Measurements from ENCODE around the gene SDHAF4.

SDHAF4 gene

GRCh38 chr6:70636596-70636995 lies 69.9 kb downstream of the SDHAF4 start:
- Histone ChIP-seq H3K4me3 (ENCODE audit: low read length) (no peak overlapping the region), H3K4me1 (ENCODE audit: control insufficient read depth, low read depth, low read length) (no peaks in the 10 kb centered on the region), H3K27me3 (ENCODE audit: control insufficient read depth, insufficient read depth, low read length) (no peaks in the 10 kb centered on the region), H3K9me3 (ENCODE audit: control insufficient read depth, low read depth, low read length) (no peaks in the 10 kb centered on the region), H3K9ac (ENCODE audit: low read length) (no peak overlapping the region), H3K27ac (ENCODE audit: low read length) (no peak overlapping the region), H3K36me3 (ENCODE audit: control insufficient read depth, low read depth, low read length) (no peaks in the 10 kb centered on the region)

- Histone ChIP-seq H3K36me3 (ENCODE audit: control insufficient read depth, low read depth, low read length) (no peaks in the 10 kb centered on the region), H3K4me3 (ENCODE audit: low read length) (no peak overlapping the region), H3K4me1 (ENCODE audit: control insufficient read depth, low read depth, low read length) (no peaks in the 10 kb centered on the region), H3K27ac (ENCODE audit: low read length) (no peak overlapping the region), H3K9me3 (ENCODE audit: control insufficient read depth, low read depth, low read length) (no peaks in the 10 kb centered on the region), H3K9ac (ENCODE audit: low read length) (no peak overlapping the region), H3K27me3 (ENCODE audit: control insufficient read depth, insufficient read depth, low read length) (no peaks in the 10 kb centered on the region)
These were observed 71.7 kb downstream of the SDHAF4 start for GRCh38 chr6:70638468-70638867.

Measured in iPS-18a (cell line).